Measurements from ENCODE around the gene ACOT13.
"Not testable (repeated sequence)": the region's sequence is repeated elsewhere in the genome, so short reads cannot be mapped to it uniquely, and the experiment has no call there.

The ACOT13 gene

GRCh38 chr6:24666641-24667377 lies at the start of gene ACOT13, which contains the start of gene TDP2:
TSS of gene ACOT13 (plus strand) at chr6:24667077. CDS start at chr6:24667264, 187 bp downstream.
TSS of gene TDP2 (minus strand) at chr6:24666899. CDS start at chr6:24666862, 37 bp downstream.
- peak; percentile 31 for DNase-seq

- DNase-seq: no peak
Observed at GRCh38 chr6:24619661-24620060, 47.2 kb upstream of the ACOT13 start.

- DNase-seq: no peak
Observed at GRCh38 chr6:24620637-24621036, 46.2 kb upstream of the ACOT13 start.

- DNase-seq: no peak
Observed at GRCh38 chr6:24621626-24622289, 45.1 kb upstream of the ACOT13 start.

- no peak for DNase-seq
Observed at GRCh38 chr6:24630856-24631505, 35.9 kb upstream of the ACOT13 start.

GRCh38 chr6:24631671-24632070 lies 35.2 kb upstream of the ACOT13 start:
- no peak for DNase-seq

GRCh38 chr6:24632573-24632972 lies 34.3 kb upstream of the ACOT13 start:
- no peak for DNase-seq

- DNase-seq: no peak
Observed at GRCh38 chr6:24636681-24637080, 30.2 kb upstream of the ACOT13 start.

GRCh38 chr6:24640166-24640565 lies 26.7 kb upstream of the ACOT13 start:
- no peak for DNase-seq

- not testable (repeated sequence) for DNase-seq
Observed at GRCh38 chr6:24640631-24641030, 26.2 kb upstream of the ACOT13 start.

GRCh38 chr6:24642061-24642460 lies 24.8 kb upstream of the ACOT13 start:
- no peak for DNase-seq

- DNase-seq: no peak
Observed at GRCh38 chr6:24643920-24644319, 23.0 kb upstream of the ACOT13 start.

- no peak for DNase-seq
Observed at GRCh38 chr6:24644377-24644776, 22.5 kb upstream of the ACOT13 start.

GRCh38 chr6:24646771-24647170 lies 20.1 kb upstream of the ACOT13 start:
- no peak for DNase-seq

- DNase-seq: no peak
Observed at GRCh38 chr6:24648276-24648675, 18.6 kb upstream of the ACOT13 start.

GRCh38 chr6:24649691-24650090 lies 17.2 kb upstream of the ACOT13 start:
- no peak for DNase-seq

GRCh38 chr6:24650365-24650764 lies 16.5 kb upstream of the ACOT13 start:
- DNase-seq: no peak

GRCh38 chr6:24655215-24655614 lies 11.7 kb upstream of the ACOT13 start:
- no peak for DNase-seq

GRCh38 chr6:24658573-24659560 lies 8.0 kb upstream of the ACOT13 start:
- no peak for DNase-seq

- no peak for DNase-seq
Observed at GRCh38 chr6:24659561-24659960, 7.3 kb upstream of the ACOT13 start.

- no peak for DNase-seq
Observed at GRCh38 chr6:24660105-24660504, 6.8 kb upstream of the ACOT13 start.

GRCh38 chr6:24661759-24662158 lies 5.1 kb upstream of the ACOT13 start:
- not testable (repeated sequence) for DNase-seq

GRCh38 chr6:24662236-24662635 lies 4.6 kb upstream of the ACOT13 start:
- no peak for DNase-seq
